Measurements from ENCODE around the gene NIN.
"Not testable (repeated sequence)": the region's sequence is repeated elsewhere in the genome, so short reads cannot be mapped to it uniquely, and the experiment has no call there.

- not testable (repeated sequence) for TF ChIP-seq CTCF (IDR thresholded peaks at IDR 0.05; ENCODE audit: poor library complexity, severe bottlenecking); REST (IDR thresholded peaks at IDR 0.05; ENCODE audit: borderline replicate concordance); RAD21 (conservative IDR thresholded peaks at IDR 0.05); EP300 (conservative IDR thresholded peaks at IDR 0.05; ENCODE audit: poor library complexity, severe bottlenecking); TAF1 (IDR thresholded peaks at IDR 0.05; ENCODE audit: low read depth); SMC3 (conservative IDR thresholded peaks at IDR 0.05; ENCODE audit: poor library complexity)
These were observed 15.4 kb downstream of the NIN start for GRCh38 chr14:50815526-50815925.
